ENCODE results near the gene SAMD14.

SAMD14 gene

GRCh38 chr17:50129728-50130558 is at the start of gene SAMD14:
Gene SAMD14, minus strand, starts transcription at chr17:50130160. Its CDS starts 5,201 bp downstream, at chr17:50124959.
- peak; percentile 22 for DNase-seq

GRCh38 chr17:50177983-50178834 is 48.2 kb upstream of the SAMD14 start:
- DNase-seq = peak; percentile 93

GRCh38 chr17:50177476-50177875 is 47.5 kb upstream of the SAMD14 start:
- no peak for DNase-seq

- DNase-seq = no peak
Measured at GRCh38 chr17:50176559-50177357, 46.8 kb upstream of the SAMD14 start.

GRCh38 chr17:50175035-50175807 is 45.3 kb upstream of the SAMD14 start:
- no peak for DNase-seq

- DNase-seq = no peak
Measured at GRCh38 chr17:50174444-50174843, 44.5 kb upstream of the SAMD14 start.

GRCh38 chr17:50173335-50173941 is 43.5 kb upstream of the SAMD14 start:
- DNase-seq = no peak

GRCh38 chr17:50172936-50173334 is 43.0 kb upstream of the SAMD14 start:
- DNase-seq = no peak

GRCh38 chr17:50172130-50172529 is 42.2 kb upstream of the SAMD14 start:
- no peak for DNase-seq

GRCh38 chr17:50171371-50172071 is 41.6 kb upstream of the SAMD14 start:
- no peak for DNase-seq

- DNase-seq = no peak
Measured at GRCh38 chr17:50170662-50171370, 40.9 kb upstream of the SAMD14 start.

GRCh38 chr17:50169881-50170459 is 40.0 kb upstream of the SAMD14 start:
- no peak for DNase-seq

GRCh38 chr17:50169121-50169764 is 39.3 kb upstream of the SAMD14 start:
- peak; percentile 61 for DNase-seq

GRCh38 chr17:50168319-50168718 is 38.4 kb upstream of the SAMD14 start:
- DNase-seq = no peak

- DNase-seq = no peak
Measured at GRCh38 chr17:50167371-50167770, 37.4 kb upstream of the SAMD14 start.

GRCh38 chr17:50166518-50167181 is 36.7 kb upstream of the SAMD14 start:
- DNase-seq = no peak

GRCh38 chr17:50165867-50166517 is 36.0 kb upstream of the SAMD14 start, which contains the start of gene SGCA:
Gene SGCA, plus strand, starts transcription at chr17:50166005. Its CDS starts 36 bp downstream, at chr17:50166041.
- DNase-seq = no peak

GRCh38 chr17:50165466-50165865 is 35.5 kb upstream of the SAMD14 start:
- no peak for DNase-seq
